ENCODE measurements around the gene GRIN3B.
A peak's percentile ranks its signal among the peaks of the same experiment; 100 is the strongest.
"Not testable (repeated sequence)": the region's sequence is repeated elsewhere in the genome, so short reads cannot be mapped to it uniquely, and the experiment has no call there.

Gene GRIN3B

GRCh38 chr19:1019980-1020867 lies 20.0 kb downstream of the GRIN3B start:
- peak; percentile 50 for DNase-seq
- Mint-ChIP-seq H3K4me3 (peak overlapping the region; percentile 91), H3K27ac (peak overlapping the region; percentile 78), H3K9me3 (no peaks in the 10 kb centered on the region), H3K27me3 (ENCODE audit: low read depth, poor library complexity) (no peaks in the 10 kb centered on the region), H3K36me3 (ENCODE audit: low read depth) (no peaks in the 10 kb centered on the region), H3K4me1 (peaks cover 40% of the 10 kb centered on the region)
- no peak for TF ChIP-seq CTCF (IDR thresholded peaks at IDR 0.05)

GRCh38 chr19:1020868-1021425 lies 20.7 kb downstream of the GRIN3B start, which contains the start of gene TMEM259:
TMEM259 (minus strand) TSS chr19:1021123; CDS start chr19:1020996, 127 bp downstream.
- DNase-seq = peak; percentile 97
- H3K4me1 Mint-ChIP-seq = peaks cover 35% of the 10 kb centered on the region
- H3K4me3 Mint-ChIP-seq = peak within 1 kb of the TSS; percentile 91
- H3K36me3 Mint-ChIP-seq (ENCODE audit: low read depth) = no peaks in the 10 kb centered on the region
- TF ChIP-seq CTCF (IDR thresholded peaks at IDR 0.05) = no peak
- H3K9me3 Mint-ChIP-seq = no peaks in the 10 kb centered on the region
- peak within 1 kb of the TSS; percentile 100 for H3K27ac Mint-ChIP-seq
- H3K27me3 Mint-ChIP-seq (ENCODE audit: low read depth, poor library complexity) = no peaks in the 10 kb centered on the region

GRCh38 chr19:1023883-1024188 lies 23.6 kb downstream of the GRIN3B start:
- H3K4me3 Mint-ChIP-seq = not testable (repeated sequence)

GRCh38 chr19:1025080-1025479 lies 24.9 kb downstream of the GRIN3B start:
- H3K27ac Mint-ChIP-seq = not testable (repeated sequence)
- H3K4me1 Mint-ChIP-seq = peaks cover 13% of the 10 kb centered on the region

More at GRCh38 chr19:1023883-1024188, 23.6 kb downstream of the GRIN3B start:
- DNase-seq; H3K36me3 Mint-ChIP-seq (ENCODE audit: low read depth); H3K9me3 Mint-ChIP-seq; H3K27ac Mint-ChIP-seq; H3K27me3 Mint-ChIP-seq (ENCODE audit: low read depth, poor library complexity): not testable (repeated sequence)
- peaks cover 16% of the 10 kb centered on the region for H3K4me1 Mint-ChIP-seq

GRCh38 chr19:1025960-1026782 lies 26.0 kb downstream of the GRIN3B start, which contains the start of gene CNN2:
CNN2 (plus strand) TSS chr19:1026608; CDS start chr19:1026662, 54 bp downstream.
- H3K36me3 Mint-ChIP-seq (ENCODE audit: low read depth) = peaks cover 9% of the 10 kb centered on the region
- DNase-seq = peak; percentile 88
- H3K27ac Mint-ChIP-seq = peak within 1 kb of the TSS; percentile 97

More at GRCh38 chr19:1025080-1025479, 24.9 kb downstream of the GRIN3B start:
- not testable (repeated sequence) for H3K9me3 Mint-ChIP-seq; DNase-seq; H3K27me3 Mint-ChIP-seq (ENCODE audit: low read depth, poor library complexity); H3K36me3 Mint-ChIP-seq (ENCODE audit: low read depth)
- peak overlapping the region; percentile 43 for H3K4me3 Mint-ChIP-seq

More at GRCh38 chr19:1025960-1026782, 26.0 kb downstream of the GRIN3B start, which contains the start of gene CNN2:
- TF ChIP-seq CTCF (IDR thresholded peaks at IDR 0.05) = no peak
- H3K4me1 Mint-ChIP-seq = peaks cover 18% of the 10 kb centered on the region
- H3K9me3 Mint-ChIP-seq = no peaks in the 10 kb centered on the region
- H3K27me3 Mint-ChIP-seq (ENCODE audit: low read depth, poor library complexity) = no peaks in the 10 kb centered on the region
- H3K4me3 Mint-ChIP-seq = peak within 1 kb of the TSS; percentile 91

Measured in nephron progenitor cell (in vitro differentiated cells).